ENCODE data around the gene UGT1A3.
"Not testable (repeated sequence)": the region's sequence is repeated elsewhere in the genome, so short reads cannot be mapped to it uniquely, and the experiment has no call there.

UGT1A3 gene

DNA sequence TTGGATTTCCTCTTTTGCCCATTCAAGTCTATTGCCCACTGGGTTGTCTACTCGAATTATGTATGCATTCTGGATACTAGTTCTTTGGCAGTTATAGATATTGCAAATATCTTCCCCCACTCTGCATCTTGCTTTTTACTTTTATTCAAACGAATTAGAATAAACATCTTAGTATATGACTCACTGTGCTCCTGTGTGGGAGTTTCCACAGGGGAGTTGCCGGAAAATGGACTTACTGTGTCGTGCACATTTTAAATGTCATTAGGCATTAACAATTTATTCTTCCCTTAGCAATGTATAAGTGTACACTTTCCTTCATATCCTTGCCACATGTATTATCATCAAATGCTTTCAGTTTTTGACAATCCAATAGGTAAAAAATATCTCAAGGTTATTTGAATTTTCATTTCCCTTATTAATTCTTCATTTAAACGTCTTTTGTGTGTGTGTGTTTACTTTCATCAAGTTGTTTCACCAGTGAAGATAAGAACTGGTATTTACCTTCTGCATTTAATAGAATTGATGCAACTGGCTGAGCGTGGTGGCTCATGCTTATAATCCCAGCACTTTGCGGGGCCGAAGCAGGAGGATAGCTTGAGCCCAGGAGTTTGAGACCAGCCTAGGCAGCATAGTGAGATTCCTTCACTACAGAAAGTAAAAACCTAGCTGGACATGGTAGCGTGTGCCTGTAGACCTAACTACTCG is 20.8 kb upstream of the UGT1A3 start:
- DNase-seq (ENCODE audit: low read depth, low spot score) = peak; percentile 39

- no peak for DNase-seq (ENCODE audit: low read depth, low spot score)
Measured at GRCh38 chr2:233708942-233709341, 19.9 kb upstream of the UGT1A3 start.

DNA sequence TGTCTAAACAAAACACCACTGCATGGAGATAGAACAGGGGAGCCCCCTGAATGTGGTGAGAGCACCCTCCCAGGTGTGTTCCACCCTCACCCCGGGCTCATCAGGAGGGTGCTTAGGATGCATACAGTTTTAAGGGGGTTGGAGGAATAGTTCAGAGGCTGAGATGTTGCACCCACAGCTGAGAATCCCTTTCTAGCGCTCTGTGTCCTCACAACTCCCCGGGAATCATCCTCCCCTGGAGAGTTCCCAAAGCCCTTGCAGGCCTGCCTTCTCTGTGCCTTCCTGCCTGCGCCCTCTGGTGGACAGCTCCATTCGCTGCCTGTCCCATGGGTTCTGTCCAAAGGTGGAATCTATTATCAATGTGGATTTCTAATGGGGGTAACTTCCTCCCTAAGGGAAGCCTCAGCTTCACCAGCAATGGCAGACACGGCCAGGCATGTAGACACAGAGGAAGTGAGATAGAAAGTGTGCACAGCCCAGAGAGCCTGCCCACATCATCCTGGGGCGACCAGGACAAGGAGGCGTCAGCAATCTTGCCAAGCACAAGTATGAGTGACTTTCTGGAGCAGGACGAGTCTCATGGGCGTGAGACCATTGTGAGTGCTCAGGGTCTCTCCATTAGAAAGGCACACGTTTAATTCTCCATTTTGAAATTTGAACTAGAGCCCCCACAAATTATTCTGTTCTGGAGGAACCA is 17.4 kb upstream of the UGT1A3 start:
- peak; percentile 86 for DNase-seq (ENCODE audit: low read depth, low spot score)

DNA sequence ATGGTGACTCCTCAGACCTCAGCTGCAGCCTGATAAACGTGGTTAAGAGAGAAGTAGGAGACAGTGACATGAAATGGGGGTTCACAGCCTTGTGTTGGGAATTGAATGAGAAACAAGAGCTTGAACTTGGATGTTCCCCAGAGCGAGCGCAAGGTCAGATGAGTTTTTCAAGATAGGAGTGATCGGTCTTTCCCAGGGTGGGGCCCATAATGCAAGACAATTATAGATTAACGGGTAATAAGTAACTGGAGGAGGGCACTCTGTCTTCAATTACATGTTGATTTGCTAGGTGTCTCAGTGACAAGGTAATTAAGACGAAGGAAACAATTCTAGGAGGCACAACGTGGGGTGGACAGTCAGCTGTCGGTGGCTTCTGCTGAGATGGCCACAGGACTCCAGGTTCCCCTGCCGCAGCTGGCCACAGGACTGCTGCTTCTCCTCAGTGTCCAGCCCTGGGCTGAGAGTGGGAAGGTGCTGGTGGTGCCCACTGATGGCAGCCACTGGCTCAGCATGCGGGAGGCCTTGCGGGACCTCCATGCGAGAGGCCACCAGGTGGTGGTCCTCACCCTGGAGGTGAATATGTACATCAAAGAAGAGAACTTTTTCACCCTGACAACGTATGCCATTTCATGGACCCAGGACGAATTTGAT is 16.1 kb upstream of the UGT1A3 start, which contains the start of gene UGT1A5:
UGT1A5 (plus strand) TSS at position 297 of the 651 bp plus-strand sequence; CDS start at position 382, 85 bp downstream.
- no peak for DNase-seq (ENCODE audit: low read depth, low spot score)

- no peak for DNase-seq (ENCODE audit: low read depth, low spot score)
Measured at GRCh38 chr2:233713262-233713615, 15.6 kb upstream of the UGT1A3 start.

- DNase-seq (ENCODE audit: low read depth, low spot score) = no peak
Measured at GRCh38 chr2:233714121-233714520, 14.7 kb upstream of the UGT1A3 start.

- no peak for DNase-seq (ENCODE audit: low read depth, low spot score)
Measured at GRCh38 chr2:233718552-233718951, 10.3 kb upstream of the UGT1A3 start, which contains the start of gene UGT1A4. TSS of gene UGT1A4 (plus strand) at chr2:233718736. CDS start at chr2:233718821, 85 bp downstream.

- not testable (repeated sequence) for DNase-seq (ENCODE audit: low read depth, low spot score)
Measured at GRCh38 chr2:233736868-233737653, 8.2 kb downstream of the UGT1A3 start.

- DNase-seq (ENCODE audit: low read depth, low spot score) = peak; percentile 4
Measured at GRCh38 chr2:233740870-233741269, 12.0 kb downstream of the UGT1A3 start.

DNA sequence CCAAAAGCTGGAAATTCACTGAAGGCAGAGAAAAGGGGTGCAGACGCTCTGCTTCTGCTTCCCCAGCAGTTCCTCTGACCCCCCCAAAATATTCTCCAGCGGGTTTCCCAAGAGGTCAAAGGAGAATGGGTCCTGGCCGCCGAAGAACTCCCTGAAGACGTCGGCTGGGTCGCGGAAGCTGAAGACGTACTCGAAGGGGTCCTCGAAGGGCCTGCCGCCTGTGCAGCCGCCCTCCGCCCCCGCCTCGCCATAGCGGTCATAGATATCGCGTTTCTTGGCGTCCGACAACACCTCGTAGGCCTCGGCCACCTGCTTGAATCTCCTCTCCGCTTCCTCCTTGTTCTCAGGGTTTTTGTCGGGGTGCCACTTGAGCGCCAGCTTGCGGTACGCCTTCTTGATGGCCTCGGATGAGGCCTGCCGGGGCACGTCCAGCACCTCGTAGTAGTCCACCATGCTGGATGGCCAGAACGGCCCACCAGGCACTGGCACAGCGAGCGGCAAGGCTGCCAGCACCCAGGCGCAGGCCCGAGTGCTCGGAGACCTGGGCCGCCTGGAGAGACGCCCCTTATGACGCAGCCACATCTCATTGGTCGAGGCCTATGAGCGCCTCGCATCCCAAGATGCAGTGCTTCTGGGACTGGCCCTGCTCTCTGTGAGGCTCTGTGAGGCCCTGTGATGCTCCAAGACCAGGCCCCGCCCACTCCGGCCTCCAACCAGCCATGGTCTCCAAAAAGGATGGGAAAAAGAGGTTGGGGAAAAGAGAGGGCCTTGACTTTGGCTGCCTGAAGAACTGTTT is 14.8 kb downstream of the UGT1A3 start:
- DNase-seq (ENCODE audit: low read depth, low spot score) = no peak

DNA sequence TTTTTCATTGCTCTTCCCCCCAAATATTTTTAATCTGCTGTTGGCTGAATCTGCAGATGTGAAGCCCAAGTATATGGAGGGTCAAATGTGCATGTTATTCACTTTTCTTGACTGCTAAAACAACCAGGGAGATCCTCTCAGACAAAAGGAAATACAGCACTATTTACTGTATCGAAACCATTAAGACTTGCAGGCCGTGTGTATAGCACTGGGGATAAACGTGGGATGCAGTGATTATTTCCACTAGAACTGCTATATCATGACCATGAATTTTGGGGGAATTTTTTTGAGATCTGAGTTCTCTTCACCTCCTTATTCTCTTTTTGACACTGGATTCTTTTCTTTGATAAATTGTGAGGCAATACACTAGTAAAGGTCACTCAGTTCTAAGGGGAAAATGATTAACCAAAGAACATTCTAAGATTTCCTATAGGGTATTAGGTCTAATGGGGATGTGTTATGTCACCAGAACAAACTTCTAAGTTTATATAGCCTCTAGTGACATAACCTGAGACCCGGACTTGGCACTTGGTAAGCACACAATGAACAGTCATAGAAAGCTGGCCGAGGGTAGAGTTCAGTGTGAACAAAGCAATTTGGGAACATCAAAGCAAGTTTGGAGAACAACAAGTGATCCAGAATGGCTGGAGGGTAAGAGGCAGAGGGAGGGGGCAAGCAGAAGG is 16.4 kb downstream of the UGT1A3 start:
- DNase-seq (ENCODE audit: low read depth, low spot score) = no peak

GRCh38 chr2:233745838-233746237 is 17.0 kb downstream of the UGT1A3 start:
- DNase-seq (ENCODE audit: low read depth, low spot score) = not testable (repeated sequence)

GRCh38 chr2:233746475-233747282 is 17.8 kb downstream of the UGT1A3 start:
- DNase-seq (ENCODE audit: low read depth, low spot score) = peak; percentile 58

- DNase-seq (ENCODE audit: low read depth, low spot score) = no peak
Measured at GRCh38 chr2:233747283-233747544, 18.4 kb downstream of the UGT1A3 start.

- DNase-seq (ENCODE audit: low read depth, low spot score) = not testable (repeated sequence)
Measured at GRCh38 chr2:233750689-233751088, 21.8 kb downstream of the UGT1A3 start.

DNA sequence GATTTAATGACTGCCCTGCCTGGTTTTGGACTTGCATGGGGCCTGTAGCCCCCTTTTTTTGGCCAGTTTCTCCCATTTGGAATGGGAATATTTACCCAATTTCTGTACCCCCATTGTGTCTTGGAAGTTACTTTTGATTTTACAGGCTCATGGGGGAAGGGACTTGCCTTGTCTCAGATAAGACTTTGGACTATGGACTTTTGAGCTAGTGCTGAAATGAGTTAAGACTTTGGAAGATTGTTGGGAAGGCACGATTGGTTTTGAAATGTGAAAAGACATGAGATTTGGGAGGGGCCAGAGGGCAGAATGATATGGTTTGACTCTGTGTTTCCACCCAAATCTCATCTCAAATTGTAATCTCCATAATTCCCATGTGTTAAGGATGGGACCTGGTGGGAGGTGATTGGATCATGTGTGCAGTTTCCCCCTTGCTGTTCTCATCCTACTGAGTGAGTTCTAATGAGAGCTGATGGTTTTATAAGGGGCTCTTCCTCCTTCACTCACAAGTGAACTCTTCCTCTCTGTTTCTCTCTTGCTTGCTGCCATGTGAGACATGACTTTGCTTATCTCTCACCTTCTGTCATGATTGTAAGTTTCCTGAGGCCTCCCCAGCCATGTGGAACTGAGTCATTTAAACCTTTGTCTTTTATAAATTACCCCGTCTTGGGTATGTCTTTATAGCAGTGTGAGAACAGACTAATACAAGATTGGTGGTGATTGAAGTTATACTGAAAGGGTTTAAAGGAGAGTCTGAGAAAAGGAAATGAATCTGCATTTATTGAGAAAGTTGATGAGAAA is 22.6 kb downstream of the UGT1A3 start:
- not testable (repeated sequence) for DNase-seq (ENCODE audit: low read depth, low spot score)

DNA sequence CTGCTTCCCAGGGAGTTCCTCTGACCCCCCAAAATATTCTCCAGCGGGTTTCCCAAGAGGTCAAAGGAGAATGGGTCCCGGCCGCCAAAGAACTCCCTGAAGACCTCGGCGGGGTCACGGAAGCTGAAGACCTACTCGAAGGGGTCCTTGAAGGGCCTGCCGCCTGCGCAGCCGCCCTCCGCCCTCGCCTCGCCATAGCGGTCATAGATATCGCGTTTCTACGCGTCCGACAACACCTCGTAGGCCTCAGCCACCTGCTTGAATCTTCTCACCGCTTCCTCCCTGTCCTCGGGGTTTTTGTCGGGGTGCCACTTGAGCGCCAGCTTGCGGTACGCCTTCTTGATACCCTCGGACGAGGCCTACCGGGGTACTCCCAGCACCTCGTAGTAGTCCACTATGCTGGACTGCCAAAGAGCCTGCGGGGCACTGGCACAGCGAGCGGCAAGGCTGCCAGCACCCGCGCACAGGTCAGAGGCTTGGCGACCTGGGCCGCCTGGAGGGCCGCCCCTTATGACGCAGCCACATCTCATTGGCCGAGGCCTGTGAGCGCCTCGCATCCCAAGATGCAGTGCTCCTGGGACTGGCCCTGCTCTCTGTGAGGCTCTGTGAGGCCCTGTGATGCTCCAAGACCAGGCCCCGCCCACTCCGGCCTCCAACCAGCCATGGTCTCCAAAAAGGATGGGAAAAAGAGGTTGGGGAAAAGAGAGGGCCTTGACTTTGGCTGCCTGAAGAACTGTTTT is 26.2 kb downstream of the UGT1A3 start:
- no peak for DNase-seq (ENCODE audit: low read depth, low spot score)

DNA sequence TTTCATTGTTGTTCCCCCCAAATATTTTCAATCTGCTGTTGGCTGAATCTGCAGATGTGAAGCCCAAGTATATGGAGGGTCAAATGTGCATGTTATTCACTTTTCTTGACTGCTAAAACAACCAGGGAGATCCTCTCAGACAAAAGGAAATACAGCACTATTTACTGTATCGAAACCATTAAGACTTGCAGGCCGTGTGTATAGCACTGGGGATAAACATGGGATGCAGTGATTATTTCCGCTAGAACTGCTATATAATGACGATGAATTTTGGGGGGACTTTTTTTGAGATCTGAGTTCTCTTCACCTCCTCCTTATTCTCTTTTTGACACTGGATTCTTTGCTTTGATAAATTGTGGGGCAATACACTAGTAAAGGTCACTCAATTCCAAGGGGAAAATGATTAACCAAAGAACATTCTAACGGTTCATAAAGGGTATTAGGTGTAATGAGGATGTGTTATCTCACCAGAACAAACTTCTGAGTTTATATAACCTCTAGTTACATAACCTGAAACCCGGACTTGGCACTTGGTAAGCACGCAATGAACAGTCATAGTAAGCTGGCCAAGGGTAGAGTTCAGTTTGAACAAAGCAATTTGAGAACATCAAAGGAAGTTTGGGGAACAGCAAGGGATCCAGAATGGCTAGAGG is 27.7 kb downstream of the UGT1A3 start:
- no peak for DNase-seq (ENCODE audit: low read depth, low spot score)

Data from astrocyte of the hippocampus (primary cell).